Endothelial cell (in vitro differentiated cells): ENCODE data around the gene HESX1. TPM values are rescaled to one million over a fixed set of nuclear protein-coding genes. Genes with fewer than 3 reads are reported as not detected.

Experiments
- DNase-seq: peaks from one replicate; pipeline ENCODE4 v3.0.0; 2021; ENCODE audit warnings: low spot score
- H3K27ac Mint-ChIP-seq: one replicate; pipeline ENCODE4 v1.8.0; 2021; ENCODE audit warnings: mixed read lengths, inconsistent platforms; ENCODE audit not compliant: unreplicated experiment
- H3K27me3 Mint-ChIP-seq: one replicate; pipeline ENCODE4 v1.8.0; 2021; ENCODE audit warnings: mild to moderate bottlenecking, moderate library complexity, mixed read lengths, inconsistent platforms; ENCODE audit not compliant: unreplicated experiment
- H3K36me3 Mint-ChIP-seq: one replicate; pipeline ENCODE4 v1.8.0; 2021; ENCODE audit warnings: mild to moderate bottlenecking, low read depth, mixed read lengths, inconsistent platforms; ENCODE audit not compliant: unreplicated experiment
- H3K4me1 Mint-ChIP-seq: one replicate; pipeline ENCODE4 v1.8.0; 2021; ENCODE audit warnings: mild to moderate bottlenecking, mixed read lengths, inconsistent platforms; ENCODE audit not compliant: unreplicated experiment
- H3K4me3 Mint-ChIP-seq: one replicate; pipeline ENCODE4 v1.8.0; 2021; ENCODE audit warnings: mild to moderate bottlenecking, mixed read lengths, inconsistent platforms; ENCODE audit not compliant: unreplicated experiment
- H3K9me3 Mint-ChIP-seq: one replicate; pipeline ENCODE4 v1.8.0; 2021; ENCODE audit warnings: mixed read lengths, inconsistent platforms; ENCODE audit not compliant: unreplicated experiment
- total RNA-seq: library from RNA; stranded (reverse); fragmentation: NEBNext Ultra II Directional; extraction: Animal tissue kit (Norgen Biotek cat#: 25700); gene quantifications from one replicate; pipeline ENCODE4 v1.2.1, GENCODE V29; 2021; ENCODE audit not compliant: unreplicated experiment
- TF ChIP-seq, protein P1 (sequence below): fragments of 200-600 bp; sonication (generic); IDR thresholded peaks from one replicate; pipeline ENCODE4 v1.5.0; 2021; ENCODE audit warnings: antibody characterized with exemption; ENCODE audit not compliant: unreplicated experiment

Gene HESX1
- total RNA-seq, 1 donor from 2014 or later, result 1.6 TPM

DNA sequence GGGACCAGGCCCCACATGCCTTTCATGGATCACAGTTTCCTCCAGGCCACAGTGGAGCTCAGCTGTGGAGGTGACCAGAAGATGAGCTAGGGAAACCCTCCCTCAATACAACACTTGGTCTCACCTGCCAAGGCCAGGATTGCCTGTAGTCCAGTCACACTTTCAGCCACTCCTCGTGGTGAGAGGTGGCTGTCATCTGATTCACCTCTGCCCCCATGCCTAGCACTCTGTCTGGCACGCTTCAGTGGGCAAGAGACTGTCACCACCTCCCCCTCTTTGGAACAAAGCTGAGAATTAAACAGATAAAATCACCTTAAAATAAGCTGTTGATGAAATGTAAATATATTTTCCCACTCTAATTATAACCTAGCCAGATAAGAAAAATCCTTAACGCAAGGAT is 30.7 kb downstream of the HESX1 start:
- TF ChIP-seq, protein P1, sequence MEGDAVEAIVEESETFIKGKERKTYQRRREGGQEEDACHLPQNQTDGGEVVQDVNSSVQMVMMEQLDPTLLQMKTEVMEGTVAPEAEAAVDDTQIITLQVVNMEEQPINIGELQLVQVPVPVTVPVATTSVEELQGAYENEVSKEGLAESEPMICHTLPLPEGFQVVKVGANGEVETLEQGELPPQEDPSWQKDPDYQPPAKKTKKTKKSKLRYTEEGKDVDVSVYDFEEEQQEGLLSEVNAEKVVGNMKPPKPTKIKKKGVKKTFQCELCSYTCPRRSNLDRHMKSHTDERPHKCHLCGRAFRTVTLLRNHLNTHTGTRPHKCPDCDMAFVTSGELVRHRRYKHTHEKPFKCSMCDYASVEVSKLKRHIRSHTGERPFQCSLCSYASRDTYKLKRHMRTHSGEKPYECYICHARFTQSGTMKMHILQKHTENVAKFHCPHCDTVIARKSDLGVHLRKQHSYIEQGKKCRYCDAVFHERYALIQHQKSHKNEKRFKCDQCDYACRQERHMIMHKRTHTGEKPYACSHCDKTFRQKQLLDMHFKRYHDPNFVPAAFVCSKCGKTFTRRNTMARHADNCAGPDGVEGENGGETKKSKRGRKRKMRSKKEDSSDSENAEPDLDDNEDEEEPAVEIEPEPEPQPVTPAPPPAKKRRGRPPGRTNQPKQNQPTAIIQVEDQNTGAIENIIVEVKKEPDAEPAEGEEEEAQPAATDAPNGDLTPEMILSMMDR, result no peak
- Mint-ChIP-seq H3K9me3 (no peaks in the 10 kb centered on the region), H3K27ac (no peak overlapping the region), H3K27me3 (peaks cover 11% of the 10 kb centered on the region), H3K4me1 (peaks cover 12% of the 10 kb centered on the region), H3K36me3 (peaks cover 7% of the 10 kb centered on the region), H3K4me3 (peak overlapping the region; percentile 65)
- no peak for DNase-seq

DNA sequence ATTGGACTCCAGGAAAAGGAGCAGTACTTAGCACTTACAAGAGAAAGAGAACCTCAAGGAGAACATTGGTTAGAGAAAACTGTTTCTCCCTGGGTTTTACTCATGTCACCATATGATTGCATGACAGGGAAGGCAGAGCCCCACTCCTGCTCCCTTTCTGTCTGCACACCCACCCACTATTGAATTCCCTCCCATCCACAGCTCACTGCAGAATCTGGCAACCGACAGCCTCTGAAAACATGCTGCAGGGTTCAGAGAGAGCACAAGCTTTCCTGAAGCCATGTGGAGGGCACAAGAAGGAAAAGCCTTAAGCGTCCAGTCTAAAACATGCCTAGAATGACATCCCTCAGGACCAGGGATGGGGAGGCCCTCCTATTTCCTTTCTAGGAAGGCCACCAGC is 31.6 kb downstream of the HESX1 start:
- H3K4me3 Mint-ChIP-seq, result no peak overlapping the region
- no peak overlapping the region for H3K27ac Mint-ChIP-seq
- H3K27me3 Mint-ChIP-seq, result peaks cover 12% of the 10 kb centered on the region
- H3K9me3 Mint-ChIP-seq, result no peaks in the 10 kb centered on the region
- H3K4me1 Mint-ChIP-seq, result peaks cover 15% of the 10 kb centered on the region
- no peak for DNase-seq
- H3K36me3 Mint-ChIP-seq, result peaks cover 7% of the 10 kb centered on the region
- TF ChIP-seq, protein P1, result no peak

DNA sequence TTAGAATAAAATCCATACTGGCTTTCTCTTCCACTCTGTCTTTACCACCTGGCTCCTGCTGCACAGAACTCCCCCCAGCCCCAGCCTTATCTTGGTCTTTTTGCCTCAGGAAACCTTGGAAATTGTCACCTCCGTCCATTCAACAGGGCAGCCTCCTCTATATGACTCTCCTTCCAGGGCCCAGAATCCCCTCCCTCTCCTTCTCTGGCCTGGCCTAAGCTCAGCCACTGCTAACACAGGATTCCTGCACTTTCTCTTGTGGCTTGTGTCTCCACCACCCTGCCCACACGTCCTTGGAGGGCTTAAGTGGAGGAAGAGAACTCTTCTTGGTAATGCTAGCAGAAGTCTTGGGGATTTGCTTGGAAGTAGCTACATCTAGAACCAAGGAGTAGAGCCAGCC is 33.1 kb downstream of the HESX1 start:
- DNase-seq, result no peak
- peaks cover 12% of the 10 kb centered on the region for H3K36me3 Mint-ChIP-seq
- no peak overlapping the region for H3K27ac Mint-ChIP-seq
- peaks cover 19% of the 10 kb centered on the region for H3K27me3 Mint-ChIP-seq
- TF ChIP-seq, protein P1, result no peak
- H3K9me3 Mint-ChIP-seq, result no peaks in the 10 kb centered on the region
- no peak overlapping the region for H3K4me3 Mint-ChIP-seq
- peaks cover 25% of the 10 kb centered on the region for H3K4me1 Mint-ChIP-seq

DNA sequence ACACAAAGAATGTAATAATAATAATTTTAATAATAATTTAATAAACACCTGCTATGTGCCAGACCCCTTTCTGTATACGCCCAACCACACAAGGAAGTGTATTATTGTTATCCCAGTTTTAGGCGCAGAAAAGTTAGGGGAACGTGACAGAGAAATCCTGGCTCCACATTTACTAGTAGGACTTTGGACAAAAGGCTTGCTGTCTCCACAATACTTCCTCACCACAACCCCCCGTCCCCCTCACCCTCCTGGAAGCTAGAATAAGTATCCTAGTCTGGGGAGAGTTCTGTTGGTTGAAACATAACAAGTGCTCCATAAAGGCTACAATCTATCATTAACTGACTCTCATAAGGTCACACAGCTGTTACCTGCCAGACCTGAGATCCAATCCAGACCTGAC is 34.1 kb downstream of the HESX1 start:
- peaks cover 21% of the 10 kb centered on the region for H3K27me3 Mint-ChIP-seq
- peaks cover 33% of the 10 kb centered on the region for H3K4me1 Mint-ChIP-seq
- H3K9me3 Mint-ChIP-seq, result no peaks in the 10 kb centered on the region
- TF ChIP-seq, protein P1, result no peak
- DNase-seq, result no peak
- H3K36me3 Mint-ChIP-seq, result peaks cover 12% of the 10 kb centered on the region
- H3K27ac Mint-ChIP-seq, result no peak overlapping the region
- peak overlapping the region; percentile 72 for H3K4me3 Mint-ChIP-seq

DNA sequence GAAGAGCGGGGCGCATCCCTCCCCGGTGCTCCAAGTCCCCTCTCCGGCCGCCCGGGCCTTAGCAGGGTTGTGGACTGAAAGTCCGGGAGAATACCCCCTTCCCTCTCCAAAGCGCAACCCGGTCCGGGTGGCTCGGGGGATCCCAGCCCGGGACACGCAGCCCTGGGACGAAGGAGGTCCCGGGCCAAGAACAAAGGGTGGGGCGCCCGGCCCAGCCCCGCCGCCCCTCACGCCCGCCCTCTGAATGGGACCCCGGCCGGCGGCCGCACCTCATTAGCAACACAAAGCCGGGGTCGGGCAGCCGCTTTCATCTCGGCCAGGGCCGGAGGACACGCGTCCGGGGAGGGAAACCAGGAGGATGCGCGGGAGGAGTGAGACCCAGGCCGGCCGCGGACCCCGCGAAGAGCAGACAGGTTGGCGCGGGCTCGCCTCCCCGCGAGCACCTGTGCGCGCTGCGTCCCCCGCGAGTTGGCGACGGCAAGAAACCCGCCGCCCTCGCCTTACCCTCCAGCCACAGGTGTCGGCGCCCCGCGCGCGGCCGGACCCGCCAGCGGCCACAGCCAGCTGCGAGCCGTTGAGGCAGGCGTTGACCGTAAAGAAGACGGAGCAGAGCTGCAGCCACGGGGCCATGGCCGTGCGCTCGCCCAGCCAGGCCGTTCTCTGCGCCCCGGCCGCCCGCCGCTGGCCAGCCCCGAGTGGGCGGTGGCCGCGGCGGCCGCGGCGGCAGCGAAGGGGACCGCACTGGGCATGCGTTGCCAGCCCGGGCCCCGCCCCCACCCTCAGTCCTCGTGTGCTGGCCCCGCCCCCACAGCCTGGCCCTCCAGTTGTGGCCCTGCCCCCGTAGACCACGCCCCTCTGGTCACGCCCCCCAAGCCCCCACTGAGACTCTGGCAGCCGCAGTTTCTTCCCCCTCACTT is 34.9 kb downstream of the HESX1 start, which contains the start of gene IL17RD:
Gene IL17RD, minus strand, starts transcription at position 697 of the 917 bp plus-strand sequence. Its CDS starts 67 bp downstream, at position 630.
- Mint-ChIP-seq H3K9me3 (no peaks in the 10 kb centered on the region), H3K27ac (no peak within 1 kb of the TSS), H3K4me1 (peaks cover 40% of the 10 kb centered on the region), H3K4me3 (peak within 1 kb of the TSS; percentile 90), H3K36me3 (peaks cover 12% of the 10 kb centered on the region), H3K27me3 (peaks cover 23% of the 10 kb centered on the region)
- DNase-seq, result peak; percentile 82
- TF ChIP-seq, protein P1, result no peak
